GM23338 (cell line): Measurements from ENCODE around the gene CSNK1G1.
"Not testable (repeated sequence)": the region's sequence is repeated elsewhere in the genome, so short reads cannot be mapped to it uniquely, and the experiment has no call there.

ENCODE experiments used
- EZH2 ChIP-seq: fragments of 200-600 bp; sonication (generic); IDR thresholded peaks from one replicate; pipeline ENCODE4 v1.8.0; 2017; ENCODE audit warnings: antibody characterized with exemption, mild to moderate bottlenecking, low read depth; ENCODE audit not compliant: unreplicated experiment
- EZH2phosphoT487 ChIP-seq: fragments of 200-600 bp; sonication (generic); IDR thresholded peaks from one replicate; pipeline ENCODE4 v1.8.1; 2018; ENCODE audit warnings: antibody characterized with exemption; ENCODE audit not compliant: unreplicated experiment
- NANOG ChIP-seq: IDR thresholded peaks from 2 replicates; pipeline ENCODE4 v1.6.1; 2016; ENCODE audit warnings: antibody characterized with exemption, borderline replicate concordance
- POLR2AphosphoS5 ChIP-seq: IDR thresholded peaks from 2 replicates; pipeline ENCODE4 v1.6.1; 2016; ENCODE audit warnings: antibody characterized with exemption, low read depth
- STAT1 ChIP-seq: IDR thresholded peaks from one replicate; pipeline ENCODE4 v1.6.1; 2016; ENCODE audit warnings: antibody characterized with exemption; ENCODE audit not compliant: unreplicated experiment
- ZNF114 ChIP-seq: fragments of 250-450 bp; sonication (Bioruptor Pico); IDR thresholded peaks from 2 replicates; pipeline ENCODE4 v1.5.0; 2020; ENCODE audit warnings: mild to moderate bottlenecking, moderate library complexity
- TF ChIP-seq, protein P1 (sequence below), 2 experiments: fragments of 200-600 bp in 1 of 2; sonication (generic) in 1 of 2; conservative IDR thresholded peaks; 2 replicates each; pipeline versions ENCODE4 v1.5.1 to v1.6.1; 2016 to 2017; ENCODE audit warnings: antibody characterized with exemption in 2 of 2, low read depth in 2 of 2, mild to moderate bottlenecking in 2 of 2, moderate library complexity in 1 of 2

DNA sequence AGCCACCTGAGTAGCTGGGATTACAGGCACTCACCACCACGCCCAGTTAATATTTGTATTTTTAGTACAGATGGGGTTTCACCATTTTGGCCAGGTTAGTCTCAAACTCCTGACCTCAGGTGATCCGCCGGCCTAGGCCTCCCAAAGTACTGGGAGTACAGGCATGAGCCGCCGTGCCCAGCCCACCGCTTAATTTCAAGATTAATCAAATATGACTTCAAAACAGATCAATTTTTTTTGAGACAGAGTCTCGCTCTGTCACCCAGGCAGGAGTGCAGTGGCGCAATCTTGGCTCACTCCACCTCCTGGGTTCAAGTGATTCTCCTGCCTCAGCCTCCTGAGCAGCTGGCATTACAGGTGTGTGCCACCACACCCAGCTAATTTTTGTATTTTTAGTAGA is 15.4 kb upstream of the CSNK1G1 start:
- not testable (repeated sequence) for TF ChIP-seq STAT1; EZH2phosphoT487; POLR2AphosphoS5; ZNF114 (CRISPR knock-in tag); NANOG; EZH2
- TF ChIP-seq, protein P1, sequence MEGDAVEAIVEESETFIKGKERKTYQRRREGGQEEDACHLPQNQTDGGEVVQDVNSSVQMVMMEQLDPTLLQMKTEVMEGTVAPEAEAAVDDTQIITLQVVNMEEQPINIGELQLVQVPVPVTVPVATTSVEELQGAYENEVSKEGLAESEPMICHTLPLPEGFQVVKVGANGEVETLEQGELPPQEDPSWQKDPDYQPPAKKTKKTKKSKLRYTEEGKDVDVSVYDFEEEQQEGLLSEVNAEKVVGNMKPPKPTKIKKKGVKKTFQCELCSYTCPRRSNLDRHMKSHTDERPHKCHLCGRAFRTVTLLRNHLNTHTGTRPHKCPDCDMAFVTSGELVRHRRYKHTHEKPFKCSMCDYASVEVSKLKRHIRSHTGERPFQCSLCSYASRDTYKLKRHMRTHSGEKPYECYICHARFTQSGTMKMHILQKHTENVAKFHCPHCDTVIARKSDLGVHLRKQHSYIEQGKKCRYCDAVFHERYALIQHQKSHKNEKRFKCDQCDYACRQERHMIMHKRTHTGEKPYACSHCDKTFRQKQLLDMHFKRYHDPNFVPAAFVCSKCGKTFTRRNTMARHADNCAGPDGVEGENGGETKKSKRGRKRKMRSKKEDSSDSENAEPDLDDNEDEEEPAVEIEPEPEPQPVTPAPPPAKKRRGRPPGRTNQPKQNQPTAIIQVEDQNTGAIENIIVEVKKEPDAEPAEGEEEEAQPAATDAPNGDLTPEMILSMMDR (conservative IDR thresholded peaks at IDR 0.05; ENCODE audit: low read depth in 2 of 2), result not testable (repeated sequence)
